HepG2 (cell line): ENCODE results near the gene MYO9A. TPM values are rescaled to one million over a fixed set of nuclear protein-coding genes. Genes with fewer than 3 reads are reported as not detected.
"Not testable (repeated sequence)": the region's sequence is repeated elsewhere in the genome, so short reads cannot be mapped to it uniquely, and the experiment has no call there.

Experiments
- ATAC-seq: fragments of 200-7000 bp; cut with Tn5 transposase; 3 replicates; pipeline ENCODE4 v1.9.1; 2020; ENCODE audit warnings: mild to moderate bottlenecking, moderate library complexity
- BruUV-seq: library from RNA; stranded (reverse); fragments of 400-500 nt; replicated peaks from 2 replicates; lab custom pipeline; 2021; lab: Mats Ljungman, UMichigan
- CTCF ChIA-PET: fragments of 300-600 bp; formaldehyde crosslinking; extraction: SDS; loops from one replicate; lab custom pipeline; 2021; ENCODE audit warnings: low total read pairs, inconsistent platforms, low intra/inter-chr PET ratio; lab: Yijun Ruan, JAX
- POLR2A ChIA-PET: fragments of 350-600 bp; sonication (Branson Sonifier 250); formaldehyde crosslinking; loops from one replicate; lab custom pipeline; 2020; ENCODE audit warnings: antibody characterized with exemption, inconsistent platforms; lab: Yijun Ruan, JAX
- DNase-seq: peaks from one replicate; pipeline ENCODE4 v3.0.0-alpha.2; 2015; ENCODE audit warnings: low spot score
- FAIRE-seq: peaks from 3 replicates; lab custom pipeline; 2011; peaks lifted over from hg19 to GRCh38; lab: Jason Lieb, UNC
- H2AFZ ChIP-seq: one replicate; pipeline ENCODE4 v1.6.1; 2011; ENCODE audit warnings: low read length, inconsistent platforms
- H3K27ac ChIP-seq: fragments of 300-600 bp; 3 replicates; pipeline ENCODE4 v1.8.0; 2011; ENCODE audit warnings: mixed run types, mild to moderate bottlenecking, mixed read lengths, low read length, inconsistent platforms; ENCODE audit not compliant: insufficient read depth; ENCODE audit errors: extremely low read length
- H3K27me3 ChIP-seq, 2 experiments: fragments of 200-600 bp in 1 of 2; 2 replicates in 1 of 2; 3 replicates in 1 of 2; pipeline versions ENCODE4 v1.6.0 to v1.8.0; 2011; ENCODE audit warnings: low read length in 2 of 2, mild to moderate bottlenecking in 2 of 2, moderate library complexity in 2 of 2, inconsistent platforms in 1 of 2; ENCODE audit not compliant: insufficient read depth in 2 of 2, control insufficient read depth in 1 of 2
- H3K36me3 ChIP-seq, 2 experiments: fragments of 200-600 bp in 1 of 2; replicated peaks in 1 of 2; 2 replicates in 1 of 2; 3 replicates in 1 of 2; pipeline versions ENCODE4 v1.5.1 to v1.8.0; 2011; ENCODE audit warnings: low read length in 2 of 2, inconsistent platforms in 1 of 2; ENCODE audit not compliant: insufficient read depth in 2 of 2, control insufficient read depth in 1 of 2
- H3K4me1 ChIP-seq: 2 replicates; pipeline ENCODE4 v1.5.1; 2012; ENCODE audit warnings: low read length, inconsistent platforms; ENCODE audit not compliant: insufficient read depth
- H3K4me2 ChIP-seq: 2 replicates; pipeline ENCODE4 v1.6.0; 2011; ENCODE audit warnings: low read depth, low read length, inconsistent platforms
- H3K4me3 ChIP-seq, 3 experiments: fragments of 200-600 bp in 1 of 3; sonication (generic), shearing (Covaris generic) in 1 of 3; replicated peaks in 1 of 3; 2 replicates each; pipeline ENCODE4 v1.5.1; 2011 to 2016; ENCODE audit warnings: low read length in 3 of 3, inconsistent platforms in 2 of 3, low read depth in 2 of 3, mild to moderate bottlenecking in 2 of 3, control low read depth in 1 of 3, mixed read lengths in 1 of 3; ENCODE audit not compliant: insufficient read depth in 1 of 3
- H3K79me2 ChIP-seq: one replicate; pipeline ENCODE4 v1.6.1; 2011; ENCODE audit warnings: low read length, inconsistent platforms; ENCODE audit not compliant: insufficient read depth
- H3K9ac ChIP-seq: 2 replicates; pipeline ENCODE4 v1.6.0; 2011; ENCODE audit warnings: mild to moderate bottlenecking, low read depth, low read length, inconsistent platforms; ENCODE audit not compliant: insufficient read depth
- H3K9me3 ChIP-seq: 2 replicates; pipeline ENCODE4 v1.5.1; 2012; ENCODE audit warnings: mild to moderate bottlenecking, low read length
- H4K20me1 ChIP-seq: 2 replicates; pipeline ENCODE4 v1.6.0; 2011; ENCODE audit warnings: inconsistent platforms, mild to moderate bottlenecking, low read length, moderate library complexity; ENCODE audit not compliant: insufficient read depth
- ARHGAP35 ChIP-seq: sonication (generic); formaldehyde crosslinking; IDR thresholded peaks from 2 replicates; pipeline ENCODE4 v1.9.0; 2022; ENCODE audit warnings: mild to moderate bottlenecking, inconsistent platforms, moderate library complexity, missing genetic modification reagents, borderline replicate concordance
- REL ChIP-seq: sonication (generic); formaldehyde crosslinking; conservative IDR thresholded peaks from 2 replicates; pipeline ENCODE4 v1.8.0; 2022; ENCODE audit warnings: mild to moderate bottlenecking, missing genetic modification reagents, moderate library complexity
- SOX6 ChIP-seq, 2 experiments: fragments of 450-650 bp in 1 of 2; sonication (generic) in 1 of 2; formaldehyde crosslinking in 1 of 2; IDR thresholded peaks; 2 replicates each; pipeline versions ENCODE4 v1.4.0 to v1.6.1; 2017 to 2020; ENCODE audit warnings: antibody characterized with exemption in 1 of 2, mild to moderate bottlenecking in 1 of 2, missing genetic modification reagents in 1 of 2
- ZNF17 ChIP-seq: sonication (generic); formaldehyde crosslinking; IDR thresholded peaks from 2 replicates; pipeline ENCODE4 v1.5.0; 2020; ENCODE audit warnings: mild to moderate bottlenecking, missing genetic modification reagents
- ZNF790 ChIP-seq: sonication (generic); formaldehyde crosslinking; IDR thresholded peaks from 2 replicates; pipeline ENCODE4 v1.8.0; 2022; ENCODE audit warnings: missing genetic modification reagents, mild to moderate bottlenecking, borderline replicate concordance
- WGBS: methylation state at CpG from one replicate; pipeline ENCODE4 v1.1.6; 2017; ENCODE audit warnings: low lambda C conversion rate; 5-methylcytosine and 5-hydroxymethylcytosine counted together
- in situ Hi-C: cut with HindIII; loops from 2 replicates; pipeline ENCODE4 v1.10.0; 2017; ENCODE audit warnings: low pct_unique_long_range_greater_than_20kb; ENCODE audit not compliant: extremely low pct_ligation_motif_present
- intact Hi-C: fragments of 100-400 bp; cut with micrococcal nuclease; formaldehyde crosslinking; loops from one replicate; pipeline ENCODE4 v1.10.0; 2022; ENCODE audit not compliant: unreplicated experiment
- polyA plus RNA-seq, 8 experiments: library from polyadenylated mRNA; depleted of rRNA in 3 of 8; stranded (reverse) in 7 of 8; unstranded in 1 of 8; fragments of >200 nt; fragmentation: Illumina TruSeq in 4 of 8; extraction: Trizol in 4 of 8; gene quantifications; 2 replicates each; pipeline versions ENCODE4 v1.2.1 to v1.2.3, GENCODE V29; 2011 to 2016; ENCODE audit warnings: low read depth in 4 of 8, missing spikeins in 1 of 8, mixed read lengths in 1 of 8; ENCODE audit not compliant: insufficient read depth in 1 of 8
- total RNA-seq, 5 experiments: library from RNA; depleted of rRNA; stranded (reverse); fragments of >200 nt; fragmentation: Illumina TruSeq; extraction: Trizol; gene quantifications; 2 replicates each; pipeline ENCODE4 v1.2.3, GENCODE V29; 2016; ENCODE audit warnings: low read depth in 1 of 5
- TF ChIP-seq, protein P1 (sequence below): sonication (generic); formaldehyde crosslinking; IDR thresholded peaks from 2 replicates; pipeline ENCODE4 v1.4.0; 2020; ENCODE audit warnings: missing genetic modification reagents
- TF ChIP-seq, protein P2 (sequence below): sonication (generic); formaldehyde crosslinking; IDR thresholded peaks from 2 replicates; pipeline ENCODE4 v1.4.0; 2020; ENCODE audit warnings: missing genetic modification reagents, borderline replicate concordance
- TF ChIP-seq, protein P3 (sequence below): sonication (generic); formaldehyde crosslinking; IDR thresholded peaks from 2 replicates; pipeline ENCODE4 v1.4.0; 2020; ENCODE audit warnings: missing genetic modification reagents

The MYO9A gene
- total and polyA plus RNA-seq, 2 of the 13 experiments (the other 11 are each of a cell fraction or from before 2014, with no cell fraction given), result 4.8 to 15.3 TPM

DNA sequence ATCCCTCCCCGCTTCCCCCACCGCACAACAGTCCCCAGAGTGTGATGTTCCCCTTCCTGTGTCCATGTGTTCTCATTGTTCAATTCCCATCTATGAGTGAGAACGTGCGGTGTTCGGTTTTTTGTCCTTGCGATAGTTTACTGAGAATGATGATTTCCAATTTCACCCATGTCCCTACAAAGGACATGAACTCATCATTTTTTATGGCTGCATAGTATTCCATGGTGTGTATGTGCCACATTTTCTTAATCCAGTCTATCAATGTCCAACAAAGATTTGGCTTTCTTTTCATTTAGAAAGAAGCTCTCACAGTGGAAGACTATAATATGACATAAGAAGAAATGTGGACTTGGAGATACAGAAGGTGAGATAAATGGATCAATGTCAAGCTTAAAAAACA lies 119.2 kb downstream of the MYO9A start:
- BruUV-seq, H3K4me3 ChIP-seq, H3K4me1 ChIP-seq, H4K20me1 ChIP-seq, POLR2A ChIA-PET, H3K9ac ChIP-seq, H2AFZ ChIP-seq, H3K4me2 ChIP-seq, H3K79me2 ChIP-seq, CTCF ChIA-PET, H3K36me3 ChIP-seq, H3K27ac ChIP-seq, H3K9me3 ChIP-seq, intact Hi-C loops, ATAC-seq, in situ Hi-C loops, H3K27me3 ChIP-seq, FAIRE-seq, DNase-seq: not testable (repeated sequence)
- 95% methylated on average over 5 of the region's 6 CpGs for WGBS

DNA sequence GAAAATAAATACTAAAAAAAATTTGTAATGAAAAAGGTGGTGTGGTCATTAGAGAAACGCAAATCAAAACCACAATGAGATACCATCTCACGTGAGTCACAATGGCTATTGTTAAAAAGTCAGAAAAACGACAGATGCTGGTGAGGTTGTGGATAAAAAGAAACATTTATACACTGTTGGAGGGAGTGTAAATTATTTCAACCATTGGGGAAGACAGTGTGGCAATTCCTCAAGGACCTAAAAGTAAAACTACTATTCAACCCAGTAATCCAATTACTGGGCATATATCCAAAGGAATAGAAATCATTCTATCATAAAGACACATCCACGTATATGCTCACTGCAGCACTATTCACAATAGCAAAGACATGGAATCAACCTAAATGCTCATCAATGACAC lies 120.3 kb downstream of the MYO9A start:
- no peak overlapping the region for H2AFZ ChIP-seq
- H4K20me1 ChIP-seq, result no peaks in the 10 kb centered on the region
- H3K4me2 ChIP-seq, result no peak overlapping the region
- H3K4me1 ChIP-seq, result no peaks in the 10 kb centered on the region
- WGBS, result 92% methylated on average over 4 of the region's 4 CpGs
- H3K9me3 ChIP-seq, result no peaks in the 10 kb centered on the region
- ChIA-PET CTCF (no interaction called here), POLR2A (no interaction called here)
- H3K9ac ChIP-seq, result no peak overlapping the region
- no peaks in the 10 kb centered on the region for H3K36me3 ChIP-seq
- BruUV-seq, result no TSS peak
- in situ Hi-C loops (no loop called here), intact Hi-C loops (no loop called here)
- H3K27ac ChIP-seq, result no peak overlapping the region
- no peaks in the 10 kb centered on the region for H3K79me2 ChIP-seq
- no peak for DNase-seq
- no peak overlapping the region for H3K4me3 ChIP-seq
- ATAC-seq, result no peak
- FAIRE-seq, result no peak
- no peaks in the 10 kb centered on the region for H3K27me3 ChIP-seq
- no peak for TF ChIP-seq REL (CRISPR knock-in tag)
- TF ChIP-seq, protein P1, sequence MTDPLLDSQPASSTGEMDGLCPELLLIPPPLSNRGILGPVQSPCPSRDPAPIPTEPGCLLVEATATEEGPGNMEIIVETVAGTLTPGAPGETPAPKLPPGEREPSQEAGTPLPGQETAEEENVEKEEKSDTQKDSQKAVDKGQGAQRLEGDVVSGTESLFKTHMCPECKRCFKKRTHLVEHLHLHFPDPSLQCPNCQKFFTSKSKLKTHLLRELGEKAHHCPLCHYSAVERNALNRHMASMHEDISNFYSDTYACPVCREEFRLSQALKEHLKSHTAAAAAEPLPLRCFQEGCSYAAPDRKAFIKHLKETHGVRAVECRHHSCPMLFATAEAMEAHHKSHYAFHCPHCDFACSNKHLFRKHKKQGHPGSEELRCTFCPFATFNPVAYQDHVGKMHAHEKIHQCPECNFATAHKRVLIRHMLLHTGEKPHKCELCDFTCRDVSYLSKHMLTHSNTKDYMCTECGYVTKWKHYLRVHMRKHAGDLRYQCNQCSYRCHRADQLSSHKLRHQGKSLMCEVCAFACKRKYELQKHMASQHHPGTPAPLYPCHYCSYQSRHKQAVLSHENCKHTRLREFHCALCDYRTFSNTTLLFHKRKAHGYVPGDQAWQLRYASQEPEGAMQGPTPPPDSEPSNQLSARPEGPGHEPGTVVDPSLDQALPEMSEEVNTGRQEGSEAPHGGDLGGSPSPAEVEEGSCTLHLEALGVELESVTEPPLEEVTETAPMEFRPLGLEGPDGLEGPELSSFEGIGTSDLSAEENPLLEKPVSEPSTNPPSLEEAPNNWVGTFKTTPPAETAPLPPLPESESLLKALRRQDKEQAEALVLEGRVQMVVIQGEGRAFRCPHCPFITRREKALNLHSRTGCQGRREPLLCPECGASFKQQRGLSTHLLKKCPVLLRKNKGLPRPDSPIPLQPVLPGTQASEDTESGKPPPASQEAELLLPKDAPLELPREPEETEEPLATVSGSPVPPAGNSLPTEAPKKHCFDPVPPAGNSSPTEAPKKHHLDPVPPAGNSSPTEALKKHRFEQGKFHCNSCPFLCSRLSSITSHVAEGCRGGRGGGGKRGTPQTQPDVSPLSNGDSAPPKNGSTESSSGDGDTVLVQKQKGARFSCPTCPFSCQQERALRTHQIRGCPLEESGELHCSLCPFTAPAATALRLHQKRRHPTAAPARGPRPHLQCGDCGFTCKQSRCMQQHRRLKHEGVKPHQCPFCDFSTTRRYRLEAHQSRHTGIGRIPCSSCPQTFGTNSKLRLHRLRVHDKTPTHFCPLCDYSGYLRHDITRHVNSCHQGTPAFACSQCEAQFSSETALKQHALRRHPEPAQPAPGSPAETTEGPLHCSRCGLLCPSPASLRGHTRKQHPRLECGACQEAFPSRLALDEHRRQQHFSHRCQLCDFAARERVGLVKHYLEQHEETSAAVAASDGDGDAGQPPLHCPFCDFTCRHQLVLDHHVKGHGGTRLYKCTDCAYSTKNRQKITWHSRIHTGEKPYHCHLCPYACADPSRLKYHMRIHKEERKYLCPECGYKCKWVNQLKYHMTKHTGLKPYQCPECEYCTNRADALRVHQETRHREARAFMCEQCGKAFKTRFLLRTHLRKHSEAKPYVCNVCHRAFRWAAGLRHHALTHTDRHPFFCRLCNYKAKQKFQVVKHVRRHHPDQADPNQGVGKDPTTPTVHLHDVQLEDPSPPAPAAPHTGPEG (CRISPR knock-in tag), result no peak
- TF ChIP-seq, protein P2, sequence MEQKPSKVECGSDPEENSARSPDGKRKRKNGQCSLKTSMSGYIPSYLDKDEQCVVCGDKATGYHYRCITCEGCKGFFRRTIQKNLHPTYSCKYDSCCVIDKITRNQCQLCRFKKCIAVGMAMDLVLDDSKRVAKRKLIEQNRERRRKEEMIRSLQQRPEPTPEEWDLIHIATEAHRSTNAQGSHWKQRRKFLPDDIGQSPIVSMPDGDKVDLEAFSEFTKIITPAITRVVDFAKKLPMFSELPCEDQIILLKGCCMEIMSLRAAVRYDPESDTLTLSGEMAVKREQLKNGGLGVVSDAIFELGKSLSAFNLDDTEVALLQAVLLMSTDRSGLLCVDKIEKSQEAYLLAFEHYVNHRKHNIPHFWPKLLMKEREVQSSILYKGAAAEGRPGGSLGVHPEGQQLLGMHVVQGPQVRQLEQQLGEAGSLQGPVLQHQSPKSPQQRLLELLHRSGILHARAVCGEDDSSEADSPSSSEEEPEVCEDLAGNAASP (CRISPR knock-in tag), result no peak
- TF ChIP-seq ZNF17, result no peak
- TF ChIP-seq ZNF790 (CRISPR knock-in tag), result no peak
- no peak for TF ChIP-seq SOX6 (IDR thresholded peaks at IDR 0.05)
- no peak for TF ChIP-seq SOX6 (CRISPR knock-in tag; IDR thresholded peaks at IDR 0.05)
- TF ChIP-seq, protein P3, sequence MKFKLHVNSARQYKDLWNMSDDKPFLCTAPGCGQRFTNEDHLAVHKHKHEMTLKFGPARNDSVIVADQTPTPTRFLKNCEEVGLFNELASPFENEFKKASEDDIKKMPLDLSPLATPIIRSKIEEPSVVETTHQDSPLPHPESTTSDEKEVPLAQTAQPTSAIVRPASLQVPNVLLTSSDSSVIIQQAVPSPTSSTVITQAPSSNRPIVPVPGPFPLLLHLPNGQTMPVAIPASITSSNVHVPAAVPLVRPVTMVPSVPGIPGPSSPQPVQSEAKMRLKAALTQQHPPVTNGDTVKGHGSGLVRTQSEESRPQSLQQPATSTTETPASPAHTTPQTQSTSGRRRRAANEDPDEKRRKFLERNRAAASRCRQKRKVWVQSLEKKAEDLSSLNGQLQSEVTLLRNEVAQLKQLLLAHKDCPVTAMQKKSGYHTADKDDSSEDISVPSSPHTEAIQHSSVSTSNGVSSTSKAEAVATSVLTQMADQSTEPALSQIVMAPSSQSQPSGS, result no peak
- TF ChIP-seq ARHGAP35, result no peak
